Measurements from ENCODE around the gene FAM107B. TPM values are rescaled to one million over a fixed set of nuclear protein-coding genes. Genes with fewer than 3 reads are reported as not detected.

FAM107B gene
- total RNA-seq, 1 donor = 17.7 TPM

DNA sequence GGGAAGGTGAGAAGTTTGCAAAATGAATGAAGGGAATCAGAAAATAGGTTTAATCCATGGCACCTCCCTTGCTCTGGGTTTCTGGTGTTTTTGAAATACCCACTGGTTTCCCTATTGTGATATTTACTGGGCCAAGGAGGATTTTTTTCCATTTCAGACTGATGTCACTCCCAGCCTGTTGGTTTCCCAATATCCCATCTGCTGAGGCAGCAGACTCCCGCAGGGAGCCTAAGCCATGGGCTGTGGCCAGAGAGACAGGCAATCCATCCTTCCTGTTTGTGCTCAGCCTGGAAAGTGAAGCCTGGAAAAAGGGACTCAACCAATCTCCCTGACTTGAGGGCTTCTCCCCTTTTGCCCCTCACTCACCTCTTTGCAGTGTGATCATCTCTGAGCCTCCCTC is 22.8 kb downstream of the FAM107B start:
- DNase-seq (ENCODE audit: low read depth) = peak; percentile 54
- TF ChIP-seq, protein P1, sequence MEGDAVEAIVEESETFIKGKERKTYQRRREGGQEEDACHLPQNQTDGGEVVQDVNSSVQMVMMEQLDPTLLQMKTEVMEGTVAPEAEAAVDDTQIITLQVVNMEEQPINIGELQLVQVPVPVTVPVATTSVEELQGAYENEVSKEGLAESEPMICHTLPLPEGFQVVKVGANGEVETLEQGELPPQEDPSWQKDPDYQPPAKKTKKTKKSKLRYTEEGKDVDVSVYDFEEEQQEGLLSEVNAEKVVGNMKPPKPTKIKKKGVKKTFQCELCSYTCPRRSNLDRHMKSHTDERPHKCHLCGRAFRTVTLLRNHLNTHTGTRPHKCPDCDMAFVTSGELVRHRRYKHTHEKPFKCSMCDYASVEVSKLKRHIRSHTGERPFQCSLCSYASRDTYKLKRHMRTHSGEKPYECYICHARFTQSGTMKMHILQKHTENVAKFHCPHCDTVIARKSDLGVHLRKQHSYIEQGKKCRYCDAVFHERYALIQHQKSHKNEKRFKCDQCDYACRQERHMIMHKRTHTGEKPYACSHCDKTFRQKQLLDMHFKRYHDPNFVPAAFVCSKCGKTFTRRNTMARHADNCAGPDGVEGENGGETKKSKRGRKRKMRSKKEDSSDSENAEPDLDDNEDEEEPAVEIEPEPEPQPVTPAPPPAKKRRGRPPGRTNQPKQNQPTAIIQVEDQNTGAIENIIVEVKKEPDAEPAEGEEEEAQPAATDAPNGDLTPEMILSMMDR (IDR thresholded peaks at IDR 0.05; ENCODE audit: insufficient read depth, low read depth, low read length) = no peak
- H3K4me3 ChIP-seq (ENCODE audit: low read depth, low read length) = no peak overlapping the region

DNA sequence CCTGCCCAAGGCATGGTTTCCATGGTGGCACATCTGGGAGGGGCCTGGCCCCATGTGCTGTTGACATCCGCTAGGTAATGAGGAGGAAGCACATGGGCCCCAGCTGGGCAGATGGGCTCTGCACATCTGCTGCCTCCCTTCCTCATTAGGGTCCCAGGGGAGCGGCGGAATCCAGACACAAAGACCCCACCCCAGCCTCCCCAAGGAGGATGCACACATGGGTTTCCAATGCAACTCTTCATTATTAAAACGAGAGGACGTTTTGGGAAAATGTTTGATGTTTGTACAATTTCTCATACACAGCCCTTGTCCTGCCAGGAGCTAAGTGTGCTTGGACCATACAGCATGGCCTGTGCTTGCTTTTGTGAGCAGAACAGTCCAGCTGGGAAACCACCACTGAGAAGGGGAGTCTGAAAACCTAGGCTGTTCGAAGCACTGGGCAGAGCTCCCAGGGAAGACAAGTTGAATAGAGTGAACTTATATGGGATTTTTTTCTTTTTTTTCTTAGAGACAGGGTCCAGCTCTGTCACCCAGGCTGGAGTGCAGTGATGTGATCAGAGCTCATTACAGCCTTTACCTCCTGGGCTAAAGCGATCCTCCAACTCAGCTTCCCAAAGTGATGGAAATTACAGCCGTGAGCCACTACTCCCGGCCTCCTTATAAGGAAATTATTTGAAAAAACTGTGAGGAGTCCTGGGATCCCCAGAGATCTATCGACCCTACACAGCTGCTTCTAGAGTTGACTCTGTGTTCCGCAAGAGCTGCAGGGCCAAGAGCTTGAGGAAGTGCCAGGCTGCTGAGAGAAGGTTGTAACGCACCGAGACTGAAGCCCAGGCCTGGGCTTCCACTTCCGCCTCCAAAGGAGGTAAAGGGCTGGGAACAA is 23.4 kb downstream of the FAM107B start:
- no peak overlapping the region for H3K4me3 ChIP-seq (ENCODE audit: low read depth, low read length)
- TF ChIP-seq, protein P1 (IDR thresholded peaks at IDR 0.05; ENCODE audit: insufficient read depth, low read depth, low read length) = no peak
- peak; percentile 16 for DNase-seq (ENCODE audit: low read depth)

DNA sequence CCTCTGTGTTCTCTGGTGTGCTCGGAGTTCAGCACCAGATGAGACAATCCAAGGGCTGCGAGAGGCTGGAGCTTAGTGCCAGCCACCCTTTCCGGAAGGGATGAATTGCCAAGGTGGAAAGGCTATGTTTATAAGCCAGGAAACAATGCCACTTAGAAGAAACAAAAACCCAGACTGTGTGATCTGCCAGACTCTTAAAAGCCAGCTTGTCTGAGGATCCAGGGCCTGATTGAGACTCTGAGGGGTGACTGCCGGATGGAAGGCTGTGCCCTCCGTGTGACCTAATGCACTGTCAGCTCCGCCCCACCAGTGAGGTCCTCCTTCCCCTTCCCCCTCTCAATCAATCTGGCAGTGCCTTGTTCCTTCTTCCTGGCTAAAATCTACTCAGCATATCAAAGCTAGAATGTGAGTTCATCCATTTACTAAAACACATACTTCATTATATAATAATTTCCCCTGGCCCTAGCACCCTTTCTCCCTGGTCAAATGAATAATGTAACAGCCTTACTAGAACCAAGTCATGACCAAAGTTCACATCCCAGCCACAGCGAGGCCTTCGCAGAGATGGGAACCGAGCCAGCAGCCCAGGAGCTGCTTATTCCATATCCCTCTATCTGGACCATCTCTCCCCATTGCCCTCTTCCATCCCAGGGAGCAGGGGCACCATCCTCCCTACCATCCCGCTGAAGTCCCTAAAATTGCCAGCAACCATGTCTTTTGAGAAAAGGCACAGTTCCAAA is 25.5 kb downstream of the FAM107B start:
- TF ChIP-seq, protein P1 (IDR thresholded peaks at IDR 0.05; ENCODE audit: insufficient read depth, low read depth, low read length) = no peak
- DNase-seq (ENCODE audit: low read depth) = no peak
- no peak overlapping the region for H3K4me3 ChIP-seq (ENCODE audit: low read depth, low read length)

DNA sequence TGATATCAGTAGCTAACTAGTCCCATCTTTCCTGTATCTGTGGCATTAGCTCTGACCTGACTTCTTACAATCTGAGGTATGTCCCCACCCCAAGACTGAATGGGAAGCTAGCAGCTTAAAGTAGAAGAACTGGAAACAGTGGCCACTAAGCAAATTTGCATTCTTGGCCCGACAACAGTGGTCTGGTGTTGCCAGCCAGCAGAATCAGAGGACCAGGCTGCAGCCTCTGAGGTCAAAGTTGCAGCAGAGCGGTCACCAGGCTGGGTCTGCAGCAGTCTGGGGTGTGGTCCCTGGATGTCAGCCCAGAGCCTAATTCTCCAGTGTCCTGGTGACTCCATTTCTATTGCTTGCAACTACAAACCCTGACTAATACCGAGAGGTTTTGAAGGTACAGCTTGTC is 26.3 kb downstream of the FAM107B start:
- DNase-seq (ENCODE audit: low read depth) = no peak
- TF ChIP-seq, protein P1 (IDR thresholded peaks at IDR 0.05; ENCODE audit: insufficient read depth, low read depth, low read length) = no peak
- H3K4me3 ChIP-seq (ENCODE audit: low read depth, low read length) = no peak overlapping the region

DNA sequence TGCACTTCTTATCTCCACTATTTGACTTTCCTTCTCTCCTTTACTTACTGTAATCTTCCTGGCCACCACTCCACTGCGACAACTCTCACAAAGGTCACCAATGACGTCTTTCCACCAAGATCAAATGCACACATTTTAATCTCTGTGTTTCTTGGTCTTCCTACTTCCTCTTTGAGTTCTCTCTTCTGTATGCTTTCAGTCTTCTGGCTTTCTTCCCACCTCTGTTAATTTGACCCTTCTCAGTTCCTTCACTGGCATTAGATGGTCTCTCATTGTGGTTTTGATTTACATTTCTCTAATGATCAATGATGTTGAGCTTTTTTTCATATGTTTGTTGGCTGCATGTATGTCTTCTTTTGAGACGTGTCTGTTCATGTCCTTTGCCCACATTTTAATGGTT is 31.9 kb downstream of the FAM107B start:
- TF ChIP-seq, protein P1 (IDR thresholded peaks at IDR 0.05; ENCODE audit: insufficient read depth, low read depth, low read length) = no peak
- no peak overlapping the region for H3K4me3 ChIP-seq (ENCODE audit: low read depth, low read length)
- no peak for DNase-seq (ENCODE audit: low read depth)

DNA sequence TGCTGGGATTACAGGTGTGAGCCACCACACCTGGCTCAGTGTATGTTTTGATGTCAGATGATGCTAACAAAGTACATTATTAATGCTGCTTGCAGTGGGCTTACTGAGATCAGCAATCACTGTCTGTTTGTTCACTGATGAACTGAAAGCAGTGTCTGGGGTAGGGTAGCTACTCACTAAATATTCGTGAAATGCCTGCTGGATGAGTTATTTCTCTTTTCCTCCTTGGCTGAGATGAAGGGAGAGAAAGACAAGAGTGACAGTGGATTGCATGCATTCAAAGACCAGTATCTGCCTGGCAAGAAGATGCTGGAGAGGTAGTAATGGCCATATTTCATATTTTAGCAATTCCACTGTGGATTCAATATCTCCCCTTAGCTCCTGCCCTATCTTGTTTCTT is 32.3 kb downstream of the FAM107B start:
- DNase-seq (ENCODE audit: low read depth) = no peak
- H3K4me3 ChIP-seq (ENCODE audit: low read depth, low read length) = no peak overlapping the region
- TF ChIP-seq, protein P1 (IDR thresholded peaks at IDR 0.05; ENCODE audit: insufficient read depth, low read depth, low read length) = no peak
